ENCODE measurements around the gene CST6. TPM values are rescaled to one million over a fixed set of nuclear protein-coding genes. Genes with fewer than 3 reads are reported as not detected.

Gene CST6
- total and polyA plus RNA-seq, 2 donors (not counting 3 experiments of a cell fraction or from before 2014, with no cell fraction given) = 0.46 to 2.2 TPM

- Histone ChIP-seq H3K4me3 (replicated peaks in 1 of 3; ENCODE audit: insufficient read depth in 1 of 3, low read depth in 1 of 3, low read length in 3 of 3) (no peak overlapping the region), H3K27me3 (ENCODE audit: control insufficient read depth in 2 of 2, insufficient read depth in 2 of 2, low read length in 2 of 2) (no peaks in the 10 kb centered on the region), H3K9ac (replicated peaks; ENCODE audit: extremely low read depth, insufficient read depth, low read length) (no peak overlapping the region), H2AFZ (ENCODE audit: low read depth, low read length) (no peak overlapping the region), H3K4me1 (ENCODE audit: control insufficient read depth, extremely low read depth, insufficient read depth, low read length) (no peaks in the 10 kb centered on the region), H3K4me2 (ENCODE audit: insufficient read depth, low read length) (no peak overlapping the region), H3K27ac (ENCODE audit: insufficient read depth, low read depth, low read length) (no peak overlapping the region), H3K36me3 (ENCODE audit: control insufficient read depth in 2 of 2, extremely low read depth in 1 of 2, insufficient read depth in 2 of 2, low read length in 2 of 2) (peaks cover 0 to 6% of the 10 kb centered on the region in 2 experiments), H4K20me1 (replicated peaks; ENCODE audit: control insufficient read depth, extremely low read depth, insufficient read depth, low read length) (no peaks in the 10 kb centered on the region), H3K9me3 (replicated peaks; ENCODE audit: control insufficient read depth, insufficient read depth, low read length) (no peaks in the 10 kb centered on the region), H3K79me2 (ENCODE audit: control insufficient read depth, insufficient read depth, low read length) (no peaks in the 10 kb centered on the region), H3K9me1 (replicated peaks; ENCODE audit: control insufficient read depth, extremely low read depth, insufficient read depth, low read length) (no peaks in the 10 kb centered on the region)
- TF ChIP-seq MAX (IDR thresholded peaks at IDR 0.05; ENCODE audit: insufficient read depth, insufficient read length) = no peak
- TF ChIP-seq GATA2 (IDR thresholded peaks at IDR 0.05; ENCODE audit: insufficient read depth, insufficient read length, low read depth, low read length) = no peak
- no peak for TF ChIP-seq FOS (IDR thresholded peaks at IDR 0.05; ENCODE audit: borderline replicate concordance, insufficient read depth, low read length)
- TF ChIP-seq POLR2A (IDR thresholded peaks at IDR 0.05; ENCODE audit: low read depth, low read length) = no peak
- TF ChIP-seq MYC (IDR thresholded peaks at IDR 0.05; ENCODE audit: low read depth, low read length) = no peak
- no peak for TF ChIP-seq JUN (IDR thresholded peaks at IDR 0.05; ENCODE audit: borderline replicate concordance, insufficient read depth, insufficient read length, low read depth)
- TF ChIP-seq CTCF (IDR thresholded peaks at IDR 0.05; ENCODE audit: extremely low read depth in 1 of 2, insufficient read depth in 1 of 2, low read depth in 1 of 2, low read length in 2 of 2) = no peak
- CTCF ChIA-PET = interaction anchor here (4.7 to 5.1 kb wide), 2 partner anchors 102 to 103 kb away, joined by 33 to 115 read pairs; no protein-coding TSS in a partner anchor
- dilution Hi-C loops (cut with MboI; ENCODE audit: extremely low pct_ligation_motif_present, low sequenced_read_pairs) = no loop called here
- no peak for DNase-seq (ENCODE audit: low read depth, low spot score)
- intact Hi-C loops (cut with micrococcal nuclease) = loop anchor here (5.0 kb wide), 1 partner anchor 350 kb away; the partner anchor contains the start of gene SIPA1
- POLR2A ChIA-PET = no interaction called here
- FAIRE-seq = no peak
- no TSS peak for BruUV-seq (replicated peaks)
Measured at GRCh38 chr11:65987336-65987735, 24.5 kb upstream of the CST6 start.
